ENCODE measurements around the gene XKR3. TPM values are rescaled to one million over a fixed set of nuclear protein-coding genes. Genes with fewer than 3 reads are reported as not detected.
"Not testable (repeated sequence)": the region's sequence is repeated elsewhere in the genome, so short reads cannot be mapped to it uniquely, and the experiment has no call there.

The XKR3 gene
- total RNA-seq, 6 experiments from 2014 or later: not detected

DNA sequence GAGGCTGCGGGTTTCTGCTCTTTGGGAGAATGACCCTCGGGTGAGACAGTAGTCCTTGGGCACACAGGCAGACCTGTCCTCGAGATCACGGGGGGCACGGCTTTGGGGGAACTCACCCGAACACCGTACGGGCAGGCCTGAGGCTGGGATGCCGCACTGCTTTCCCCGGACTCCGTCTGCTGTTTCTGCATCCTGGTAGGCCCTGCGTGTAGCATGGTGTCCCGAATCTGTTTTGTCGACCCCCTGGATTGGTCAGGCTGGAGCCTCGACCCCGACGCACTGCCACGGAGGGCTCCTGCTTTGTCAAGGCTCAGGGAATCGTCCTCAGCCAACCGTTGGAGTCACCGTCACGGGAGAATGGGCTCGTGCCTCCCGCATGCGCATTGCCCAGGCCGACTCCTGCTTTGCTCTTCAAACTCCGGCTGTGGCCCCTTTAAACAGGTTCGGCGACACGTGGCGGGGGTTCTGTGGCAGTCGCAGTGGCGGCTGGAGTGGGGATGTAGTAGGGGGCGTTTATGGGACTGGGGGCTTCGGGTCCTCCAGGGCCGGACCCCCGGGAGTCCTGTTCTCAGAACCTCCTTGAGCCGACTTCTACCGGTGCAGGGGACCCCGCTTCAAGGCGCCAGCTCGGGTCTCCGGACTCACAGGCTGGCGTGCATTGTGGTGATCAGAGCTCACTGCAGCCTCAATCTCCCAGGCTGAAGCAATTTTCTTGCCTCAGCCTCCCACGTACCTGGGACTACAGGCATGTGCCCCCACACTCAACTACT lies 76.9 kb downstream of the XKR3 start:
- not testable (repeated sequence) for H3K27me3 Mint-ChIP-seq (ENCODE audit: insufficient read depth); H3K4me3 Mint-ChIP-seq; DNase-seq; H3K36me3 Mint-ChIP-seq (ENCODE audit: low read depth); H3K27ac Mint-ChIP-seq; H3K4me1 Mint-ChIP-seq (ENCODE audit: low read depth)
- H3K9me3 Mint-ChIP-seq: peaks cover 54% of the 10 kb centered on the region

DNA sequence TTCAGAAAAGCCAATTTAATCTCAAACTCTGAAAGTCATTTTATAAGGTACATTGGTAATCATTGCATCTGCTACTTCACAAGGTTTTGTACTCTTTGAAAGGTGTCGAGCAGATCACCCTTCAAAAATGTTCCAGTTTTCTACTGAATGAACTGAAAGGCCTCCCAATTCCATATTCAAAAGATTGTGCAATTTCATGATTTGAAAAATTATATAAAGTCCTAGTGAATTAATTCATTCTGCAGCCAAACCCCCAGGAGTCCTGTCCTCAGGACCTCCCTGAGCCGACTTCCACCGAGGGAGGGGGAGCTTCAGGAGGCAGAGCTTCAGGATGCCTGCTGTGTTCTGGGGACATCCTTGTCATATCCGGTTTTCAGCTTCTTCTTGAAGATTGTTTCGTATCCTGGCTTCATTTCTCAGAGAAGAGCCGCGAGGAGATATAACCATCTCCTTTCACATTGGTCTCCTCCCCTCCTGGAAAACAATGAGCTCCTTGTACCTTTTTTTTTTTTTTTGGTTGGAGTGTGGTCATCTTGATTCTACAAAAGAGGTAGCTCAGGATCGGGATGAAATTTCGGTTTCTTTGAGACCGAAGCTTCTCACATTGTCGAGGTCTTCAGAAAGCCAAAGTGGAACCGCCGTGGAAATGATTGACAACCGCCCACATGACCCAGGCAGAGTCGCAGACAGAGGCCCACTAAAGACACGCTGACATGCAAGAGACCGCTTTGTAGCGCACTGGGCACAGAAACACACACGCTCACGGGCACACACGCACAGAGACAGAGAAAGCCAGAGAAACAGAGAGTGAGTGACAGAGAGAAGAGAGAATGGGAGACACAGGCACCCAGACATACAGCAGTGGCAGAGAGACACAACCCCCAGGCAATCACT lies 77.7 kb downstream of the XKR3 start:
- H3K27ac Mint-ChIP-seq; H3K27me3 Mint-ChIP-seq (ENCODE audit: insufficient read depth); H3K4me1 Mint-ChIP-seq (ENCODE audit: low read depth); H3K36me3 Mint-ChIP-seq (ENCODE audit: low read depth); H3K4me3 Mint-ChIP-seq; DNase-seq: not testable (repeated sequence)
- H3K9me3 Mint-ChIP-seq: peaks cover 53% of the 10 kb centered on the region

DNA sequence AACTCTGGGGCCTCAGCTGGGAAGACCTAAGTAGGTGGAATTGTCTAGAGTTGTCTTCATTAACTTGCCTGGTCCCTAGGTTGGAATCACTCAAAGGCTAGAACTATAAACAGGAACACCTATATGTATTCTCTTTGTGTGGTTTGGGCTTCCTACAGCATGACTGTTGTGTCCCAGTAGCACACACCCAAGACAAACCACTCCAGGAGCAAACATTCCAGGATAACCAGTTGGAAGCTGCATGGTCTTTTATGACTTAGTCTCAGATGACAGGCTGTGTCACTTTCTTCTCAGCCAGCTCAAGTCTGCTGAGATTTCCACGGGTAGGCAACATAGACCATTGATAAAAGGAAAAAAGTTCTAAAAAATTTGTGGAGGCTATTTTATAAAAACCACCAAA lies 90.9 kb downstream of the XKR3 start:
- DNase-seq; H3K27me3 Mint-ChIP-seq (ENCODE audit: insufficient read depth); H3K36me3 Mint-ChIP-seq (ENCODE audit: low read depth); H3K4me1 Mint-ChIP-seq (ENCODE audit: low read depth); H3K4me3 Mint-ChIP-seq; H3K27ac Mint-ChIP-seq: not testable (repeated sequence)
- peaks cover 25% of the 10 kb centered on the region for H3K9me3 Mint-ChIP-seq

Other genes with a start within 250 kb of the XKR3 start
- not detected for gene CCT8L2, start 232.6 kb downstream of the XKR3 start, total RNA-seq (2021; fragmentation: NEBNext Ultra II Directional; extraction: Animal tissue kit (Norgen Biotek cat#: 25700))
- gene GAB4, start 182.8 kb upstream of the XKR3 start, total RNA-seq (2021; fragmentation: NEBNext Ultra II Directional; extraction: Animal tissue kit (Norgen Biotek cat#: 25700)): not detected